IPS-15b (cell line): Measurements from ENCODE around the gene CFAP73.
"Not testable (repeated sequence)": the region's sequence is repeated elsewhere in the genome, so short reads cannot be mapped to it uniquely, and the experiment has no call there.

Experiments used
- H3K27me3 ChIP-seq: one replicate; pipeline ENCODE4 v1.6.1; 2013; ENCODE audit warnings: low read length; ENCODE audit not compliant: control insufficient read depth, insufficient read depth
- H3K36me3 ChIP-seq: one replicate; pipeline ENCODE4 v1.6.1; 2013; ENCODE audit warnings: low read length; ENCODE audit not compliant: control insufficient read depth, insufficient read depth
- H3K4me1 ChIP-seq: one replicate; pipeline ENCODE4 v1.6.1; 2013; ENCODE audit warnings: mild to moderate bottlenecking, low read length; ENCODE audit not compliant: control insufficient read depth, insufficient read depth
- H3K4me3 ChIP-seq: one replicate; pipeline ENCODE4 v1.5.1; 2013; ENCODE audit warnings: low read depth, low read length
- H3K9ac ChIP-seq: one replicate; pipeline ENCODE4 v1.6.1; 2013; ENCODE audit warnings: low read depth, mild to moderate bottlenecking, low read length
- H3K9me3 ChIP-seq: one replicate; pipeline ENCODE4 v1.6.1; 2013; ENCODE audit warnings: mild to moderate bottlenecking, low read length; ENCODE audit not compliant: control insufficient read depth, insufficient read depth

Gene CFAP73

DNA sequence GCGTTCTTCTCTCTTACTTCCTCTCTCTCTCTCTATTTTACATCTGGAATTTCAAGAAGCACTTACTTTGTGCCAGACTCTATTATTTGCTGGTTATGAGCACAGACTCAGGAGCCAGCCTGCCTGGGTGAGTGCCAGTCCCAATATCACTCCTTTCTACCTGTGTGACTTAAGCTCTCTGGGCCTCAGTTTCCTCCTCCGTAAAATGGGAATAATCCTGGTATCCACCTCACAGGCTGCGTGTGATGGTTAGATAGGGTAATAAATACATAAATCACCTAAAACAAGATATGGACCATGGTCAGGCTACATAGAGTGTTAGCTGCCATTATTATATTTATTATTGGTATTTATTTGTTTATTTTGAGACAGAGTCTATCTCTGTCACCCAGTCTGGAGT is 38.3 kb upstream of the CFAP73 start:
- no peaks in the 10 kb centered on the region for H3K9me3 ChIP-seq
- no peak overlapping the region for H3K9ac ChIP-seq
- H3K4me3 ChIP-seq: no peak overlapping the region
- H3K36me3 ChIP-seq: no peaks in the 10 kb centered on the region
- no peaks in the 10 kb centered on the region for H3K27me3 ChIP-seq
- H3K4me1 ChIP-seq: no peaks in the 10 kb centered on the region

- no peak overlapping the region for H3K9ac ChIP-seq
- H3K9me3 ChIP-seq: no peaks in the 10 kb centered on the region
- H3K27me3 ChIP-seq: no peaks in the 10 kb centered on the region
- H3K4me3 ChIP-seq: no peak overlapping the region
- H3K36me3 ChIP-seq: no peaks in the 10 kb centered on the region
- H3K4me1 ChIP-seq: no peaks in the 10 kb centered on the region
These were observed 37.3 kb upstream of the CFAP73 start for GRCh38 chr12:113112043-113112899.

GRCh38 chr12:113113397-113113796 is 36.1 kb upstream of the CFAP73 start:
- Histone ChIP-seq H3K36me3 (no peaks in the 10 kb centered on the region), H3K4me3 (no peak overlapping the region), H3K9me3 (no peaks in the 10 kb centered on the region), H3K9ac (no peak overlapping the region), H3K27me3 (no peaks in the 10 kb centered on the region), H3K4me1 (no peaks in the 10 kb centered on the region)

DNA sequence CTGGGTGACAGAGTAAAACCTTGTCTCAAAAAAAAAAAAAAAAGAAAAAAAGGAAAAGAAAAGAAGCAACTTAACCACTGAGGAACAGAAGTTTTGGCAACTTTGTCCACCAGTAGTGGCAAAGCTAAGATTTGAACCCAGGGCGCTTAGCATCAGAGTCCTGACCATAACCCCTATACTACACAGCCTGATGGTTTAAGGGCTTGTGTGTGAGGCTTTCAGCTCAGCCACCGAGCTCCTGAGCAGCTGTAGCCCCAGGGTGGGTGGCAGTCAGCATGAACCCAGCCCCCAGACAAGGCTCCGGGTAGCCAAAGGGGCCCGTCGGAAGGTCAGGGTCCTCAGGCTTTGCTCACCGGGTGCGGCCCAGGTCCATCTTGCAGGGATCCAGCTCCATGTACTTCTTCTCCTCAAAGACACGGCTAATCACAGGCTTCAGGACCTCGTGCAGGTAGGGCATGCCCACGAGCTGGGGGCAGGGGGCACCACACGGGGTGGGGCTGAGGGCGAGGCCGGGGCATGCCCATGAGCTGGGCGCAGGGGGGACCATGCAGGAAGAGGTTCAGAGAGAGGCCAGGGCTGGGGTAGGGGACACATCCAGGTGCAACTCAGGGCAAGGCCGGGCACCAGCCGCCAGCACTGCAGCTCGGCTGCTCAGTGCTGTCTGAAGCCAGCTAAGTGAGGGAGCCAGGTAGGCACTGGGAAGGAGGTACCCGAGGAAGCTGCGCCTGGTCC is 34.9 kb upstream of the CFAP73 start:
- no peak overlapping the region for H3K9ac ChIP-seq
- H3K4me3 ChIP-seq: no peak overlapping the region
- H3K9me3 ChIP-seq: no peaks in the 10 kb centered on the region
- no peaks in the 10 kb centered on the region for H3K4me1 ChIP-seq
- H3K36me3 ChIP-seq: no peaks in the 10 kb centered on the region
- no peaks in the 10 kb centered on the region for H3K27me3 ChIP-seq

GRCh38 chr12:113115455-113116126 is 33.9 kb upstream of the CFAP73 start:
- Histone ChIP-seq H3K36me3 (no peaks in the 10 kb centered on the region), H3K4me3 (no peak overlapping the region), H3K4me1 (peaks cover 3% of the 10 kb centered on the region), H3K9ac (no peak overlapping the region), H3K9me3 (no peaks in the 10 kb centered on the region), H3K27me3 (no peaks in the 10 kb centered on the region)

DNA sequence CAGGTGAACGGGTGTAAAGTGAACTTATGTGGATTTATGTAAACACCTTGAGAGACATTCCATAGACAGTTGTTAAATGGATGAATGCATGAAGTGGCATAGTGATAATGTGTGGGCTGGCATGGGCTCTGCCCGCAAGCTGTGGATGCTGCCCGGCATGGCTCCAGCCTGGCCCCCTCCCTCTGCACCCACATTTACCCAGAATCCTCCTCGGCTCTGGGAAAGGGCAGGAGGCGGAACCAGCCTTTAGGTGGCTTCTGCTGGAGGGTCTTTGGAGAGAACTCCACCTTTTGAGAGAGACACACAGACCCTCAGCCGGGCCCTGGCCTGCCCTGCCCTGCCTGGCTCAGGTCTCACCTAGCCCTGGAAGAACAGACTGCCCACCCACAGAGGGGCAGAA is 32.6 kb upstream of the CFAP73 start:
- Histone ChIP-seq H3K4me3 (no peak overlapping the region), H3K36me3 (no peaks in the 10 kb centered on the region), H3K27me3 (no peaks in the 10 kb centered on the region), H3K9ac (no peak overlapping the region), H3K9me3 (no peaks in the 10 kb centered on the region), H3K4me1 (peaks cover 3% of the 10 kb centered on the region)

GRCh38 chr12:113117684-113118083 is 31.8 kb upstream of the CFAP73 start:
- not testable (repeated sequence) for H3K9ac ChIP-seq, H3K9me3 ChIP-seq, H3K36me3 ChIP-seq, H3K27me3 ChIP-seq, H3K4me1 ChIP-seq, H3K4me3 ChIP-seq

- Histone ChIP-seq H3K9me3 (no peaks in the 10 kb centered on the region), H3K36me3 (no peaks in the 10 kb centered on the region)
These were observed 31.4 kb upstream of the CFAP73 start for GRCh38 chr12:113118142-113118541.

DNA sequence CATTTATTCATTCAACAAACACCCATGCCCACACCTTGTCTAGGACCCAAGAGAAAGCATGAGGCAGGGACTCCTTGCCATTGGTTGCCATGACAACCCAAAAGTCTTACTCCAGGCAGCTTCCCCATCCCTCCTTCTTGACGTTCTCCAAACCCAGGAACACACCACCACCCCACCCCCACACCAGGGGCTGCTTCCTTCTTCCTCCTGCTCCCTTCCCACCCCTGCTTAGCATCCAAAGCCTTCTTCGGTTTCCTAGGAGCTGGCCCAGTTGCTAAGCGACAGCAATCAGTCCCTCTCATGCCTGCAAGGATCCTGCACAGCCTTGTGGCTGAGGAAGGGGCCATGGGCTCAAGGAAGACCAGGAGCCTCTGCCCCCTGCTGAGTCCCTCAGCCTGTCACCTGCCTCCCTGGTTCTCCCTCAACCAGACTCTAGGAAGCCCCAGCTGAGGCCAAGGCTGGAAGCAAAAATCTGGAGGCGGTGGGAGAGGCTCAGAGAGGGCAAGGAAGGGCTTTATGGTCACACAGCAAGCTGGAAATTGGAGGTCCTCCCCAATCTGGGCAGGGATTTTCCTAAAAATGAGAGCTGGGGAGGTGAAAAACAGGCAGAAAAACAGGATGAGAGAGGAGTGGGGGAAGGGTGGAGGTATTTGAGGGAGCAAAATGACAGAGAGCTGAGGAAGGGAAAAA is 29.4 kb upstream of the CFAP73 start:
- H3K36me3 ChIP-seq: no peaks in the 10 kb centered on the region

More at GRCh38 chr12:113118142-113118541, 31.4 kb upstream of the CFAP73 start:
- Histone ChIP-seq H3K4me3 (no peak overlapping the region), H3K9ac (no peak overlapping the region), H3K4me1 (peaks cover 3% of the 10 kb centered on the region), H3K27me3 (no peaks in the 10 kb centered on the region)

DNA sequence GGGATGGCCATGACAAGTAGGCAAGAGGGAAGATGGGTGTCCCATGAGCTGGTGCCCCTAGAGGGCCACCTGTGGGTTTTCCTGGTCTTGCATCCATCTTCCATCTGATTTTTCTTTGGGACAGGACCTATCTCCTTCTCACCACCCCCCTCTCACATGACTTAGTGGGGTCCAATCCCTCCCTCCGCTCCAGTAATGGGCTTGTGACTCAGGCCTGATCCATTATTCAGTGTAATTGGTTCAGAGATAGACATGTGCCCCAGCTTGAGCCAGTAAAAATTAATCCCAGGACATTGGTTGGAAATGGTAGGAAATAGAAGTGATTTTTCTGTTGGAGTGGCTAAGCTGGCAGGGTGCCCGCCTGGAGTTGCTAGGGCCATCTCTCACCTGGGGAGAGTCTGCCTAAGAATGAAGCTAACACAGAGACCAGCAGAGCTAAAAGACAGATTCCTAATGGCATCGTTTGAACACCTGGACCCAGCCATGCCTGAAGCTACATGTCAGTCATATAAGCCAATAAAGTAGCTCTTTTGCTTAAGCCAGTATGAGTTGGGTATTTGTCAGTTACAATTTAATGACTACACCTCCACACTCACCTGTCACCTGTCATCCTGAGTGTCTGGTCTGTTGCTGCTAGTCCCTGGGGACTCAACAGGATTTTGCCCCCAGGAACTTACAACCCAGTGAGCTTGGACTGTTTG is 28.7 kb upstream of the CFAP73 start:
- H3K9ac ChIP-seq: no peak overlapping the region
- H3K27me3 ChIP-seq: no peaks in the 10 kb centered on the region
- peaks cover 3% of the 10 kb centered on the region for H3K4me1 ChIP-seq
- no peak overlapping the region for H3K4me3 ChIP-seq
- H3K36me3 ChIP-seq: no peaks in the 10 kb centered on the region
- no peaks in the 10 kb centered on the region for H3K9me3 ChIP-seq

More for the DNA sequence above, 29.4 kb upstream of the CFAP73 start:
- Histone ChIP-seq H3K9me3 (no peaks in the 10 kb centered on the region), H3K4me1 (peaks cover 3% of the 10 kb centered on the region), H3K27me3 (no peaks in the 10 kb centered on the region), H3K4me3 (no peak overlapping the region), H3K9ac (no peak overlapping the region)

- no peak overlapping the region for H3K9ac ChIP-seq
- H3K27me3 ChIP-seq: no peaks in the 10 kb centered on the region
- H3K9me3 ChIP-seq: no peaks in the 10 kb centered on the region
- H3K4me3 ChIP-seq: no peak overlapping the region
- peaks cover 3% of the 10 kb centered on the region for H3K36me3 ChIP-seq
- H3K4me1 ChIP-seq: no peaks in the 10 kb centered on the region
These were observed 21.7 kb upstream of the CFAP73 start for GRCh38 chr12:113127791-113128199.
